Measurements from ENCODE around the gene SLC8A1.

Gene SLC8A1

DNA sequence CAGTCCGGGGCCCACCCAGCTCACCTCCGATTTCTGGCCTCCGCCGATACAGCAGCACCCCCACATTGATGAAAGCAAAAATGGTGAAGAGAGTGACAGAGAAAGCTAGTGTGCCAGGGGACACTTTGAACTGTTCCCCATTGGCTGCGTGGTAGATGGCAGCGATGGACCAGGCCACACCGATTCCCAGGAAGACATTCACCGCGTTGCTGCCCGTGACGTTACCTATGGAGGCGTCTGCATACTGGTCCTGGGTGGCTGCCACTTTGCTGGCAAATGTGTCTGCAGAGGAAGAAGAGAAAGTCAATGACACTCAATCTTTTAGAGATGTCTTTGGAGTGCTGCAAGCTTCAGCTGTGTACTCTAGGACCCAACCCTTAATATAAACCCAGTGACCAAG, 336.5 kb downstream of the SLC8A1 start:
- no peak overlapping the region for H3K4me3 ChIP-seq (ENCODE audit: low read depth, low read length)
- TF ChIP-seq, protein P1, sequence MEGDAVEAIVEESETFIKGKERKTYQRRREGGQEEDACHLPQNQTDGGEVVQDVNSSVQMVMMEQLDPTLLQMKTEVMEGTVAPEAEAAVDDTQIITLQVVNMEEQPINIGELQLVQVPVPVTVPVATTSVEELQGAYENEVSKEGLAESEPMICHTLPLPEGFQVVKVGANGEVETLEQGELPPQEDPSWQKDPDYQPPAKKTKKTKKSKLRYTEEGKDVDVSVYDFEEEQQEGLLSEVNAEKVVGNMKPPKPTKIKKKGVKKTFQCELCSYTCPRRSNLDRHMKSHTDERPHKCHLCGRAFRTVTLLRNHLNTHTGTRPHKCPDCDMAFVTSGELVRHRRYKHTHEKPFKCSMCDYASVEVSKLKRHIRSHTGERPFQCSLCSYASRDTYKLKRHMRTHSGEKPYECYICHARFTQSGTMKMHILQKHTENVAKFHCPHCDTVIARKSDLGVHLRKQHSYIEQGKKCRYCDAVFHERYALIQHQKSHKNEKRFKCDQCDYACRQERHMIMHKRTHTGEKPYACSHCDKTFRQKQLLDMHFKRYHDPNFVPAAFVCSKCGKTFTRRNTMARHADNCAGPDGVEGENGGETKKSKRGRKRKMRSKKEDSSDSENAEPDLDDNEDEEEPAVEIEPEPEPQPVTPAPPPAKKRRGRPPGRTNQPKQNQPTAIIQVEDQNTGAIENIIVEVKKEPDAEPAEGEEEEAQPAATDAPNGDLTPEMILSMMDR (IDR thresholded peaks at IDR 0.05; ENCODE audit: insufficient read depth, low read depth, low read length, missing control alignments): no peak
- DNase-seq (ENCODE audit: low read depth): no peak

DNA sequence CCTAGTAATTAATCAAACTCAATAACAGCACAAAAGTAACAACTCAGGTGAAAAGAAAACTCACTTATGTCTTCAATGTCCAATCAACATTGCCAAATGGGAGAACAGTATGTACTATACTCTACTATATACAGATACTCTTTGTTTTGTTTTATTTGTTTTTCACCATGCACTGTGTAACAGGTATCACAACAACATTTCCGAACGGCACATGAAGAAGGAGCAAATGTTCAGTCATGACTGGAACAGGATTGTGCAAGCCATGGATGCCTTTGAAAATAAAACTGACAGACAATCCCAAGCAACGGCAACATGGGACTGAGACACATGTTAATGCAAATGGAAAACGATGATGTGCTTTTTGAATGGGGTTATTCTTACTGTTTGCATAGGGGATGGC, 337.9 kb downstream of the SLC8A1 start:
- no peak for DNase-seq (ENCODE audit: low read depth)
- TF ChIP-seq, protein P1 (IDR thresholded peaks at IDR 0.05; ENCODE audit: insufficient read depth, low read depth, low read length, missing control alignments): no peak
- H3K4me3 ChIP-seq (ENCODE audit: low read depth, low read length): no peak overlapping the region

DNA sequence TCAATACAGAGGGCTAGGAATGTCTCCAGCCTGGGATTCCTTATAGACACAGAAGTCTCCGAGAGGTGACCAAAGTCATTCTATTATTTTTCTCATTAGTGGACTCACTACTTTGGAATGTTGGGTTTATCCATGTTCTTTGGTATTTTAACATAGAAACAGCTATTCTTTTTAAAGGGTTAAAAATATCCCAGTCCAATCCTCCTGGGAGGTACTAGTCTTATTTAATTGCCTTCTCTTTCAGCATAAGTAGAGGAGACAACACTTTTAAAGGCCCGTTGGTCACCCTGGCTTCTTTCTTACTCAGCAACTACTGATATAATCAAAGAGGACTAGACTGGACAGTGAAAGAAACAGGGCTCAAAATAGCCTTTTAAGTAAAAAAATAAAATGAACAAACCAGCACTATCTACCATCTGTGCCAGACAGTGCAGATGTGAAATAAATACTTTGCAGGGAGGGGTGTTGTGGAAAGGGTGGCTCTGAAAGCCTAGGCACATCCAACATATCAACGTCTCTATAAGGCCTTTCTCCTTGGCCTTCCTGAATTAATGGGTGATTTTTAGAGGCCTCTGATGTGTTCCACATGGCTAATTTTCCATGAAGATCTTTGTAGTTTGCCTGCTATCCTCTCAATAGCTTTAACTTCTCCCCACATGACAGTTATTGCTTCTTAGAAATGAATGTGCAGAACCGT, 338.5 kb downstream of the SLC8A1 start:
- no peak for DNase-seq (ENCODE audit: low read depth)
- H3K4me3 ChIP-seq (ENCODE audit: low read depth, low read length): no peak overlapping the region
- TF ChIP-seq, protein P1 (IDR thresholded peaks at IDR 0.05; ENCODE audit: insufficient read depth, low read depth, low read length, missing control alignments): no peak

DNA sequence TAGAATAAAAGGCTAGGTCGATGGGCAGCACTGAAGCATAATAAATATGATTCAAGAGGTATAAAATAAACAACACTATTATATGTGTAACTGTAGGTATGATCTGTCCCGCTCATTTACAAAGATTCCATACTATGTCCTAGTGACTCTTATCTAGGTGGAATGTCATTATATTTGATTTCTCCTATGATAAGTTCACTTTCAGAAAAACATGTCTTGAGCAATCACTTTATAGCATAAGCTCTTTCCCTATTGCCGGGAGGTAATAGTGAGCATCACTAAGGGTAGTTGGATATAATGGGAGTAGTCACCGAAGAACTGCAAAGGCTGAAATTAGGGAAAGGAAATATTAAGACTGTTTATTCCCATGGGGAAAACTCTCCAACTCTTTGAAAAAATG, 342.5 kb downstream of the SLC8A1 start:
- no peak for DNase-seq (ENCODE audit: low read depth)
- no peak overlapping the region for H3K4me3 ChIP-seq (ENCODE audit: low read depth, low read length)
- TF ChIP-seq, protein P1 (IDR thresholded peaks at IDR 0.05; ENCODE audit: insufficient read depth, low read depth, low read length, missing control alignments): no peak

DNA sequence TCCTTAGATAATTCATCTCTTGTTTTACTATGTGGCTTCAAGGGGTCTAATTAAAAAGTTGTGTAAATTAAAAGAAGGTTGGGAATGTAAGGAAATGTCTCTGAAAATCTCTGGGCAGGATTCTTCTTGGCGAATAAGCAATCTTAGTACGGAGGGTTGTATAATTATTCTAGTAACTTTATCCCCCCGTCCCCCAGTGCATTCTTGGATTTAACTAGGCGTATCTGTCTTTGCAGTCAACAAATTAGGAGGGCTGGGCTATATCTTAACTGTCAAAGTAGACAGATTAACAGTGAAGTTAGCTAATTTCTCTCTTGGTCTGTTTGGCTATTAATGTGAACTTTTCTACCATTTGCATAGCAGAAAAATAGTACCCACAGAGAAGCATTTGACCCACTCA, 343.0 kb downstream of the SLC8A1 start:
- H3K4me3 ChIP-seq (ENCODE audit: low read depth, low read length): no peak overlapping the region
- TF ChIP-seq, protein P1 (IDR thresholded peaks at IDR 0.05; ENCODE audit: insufficient read depth, low read depth, low read length, missing control alignments): no peak
- no peak for DNase-seq (ENCODE audit: low read depth)

DNA sequence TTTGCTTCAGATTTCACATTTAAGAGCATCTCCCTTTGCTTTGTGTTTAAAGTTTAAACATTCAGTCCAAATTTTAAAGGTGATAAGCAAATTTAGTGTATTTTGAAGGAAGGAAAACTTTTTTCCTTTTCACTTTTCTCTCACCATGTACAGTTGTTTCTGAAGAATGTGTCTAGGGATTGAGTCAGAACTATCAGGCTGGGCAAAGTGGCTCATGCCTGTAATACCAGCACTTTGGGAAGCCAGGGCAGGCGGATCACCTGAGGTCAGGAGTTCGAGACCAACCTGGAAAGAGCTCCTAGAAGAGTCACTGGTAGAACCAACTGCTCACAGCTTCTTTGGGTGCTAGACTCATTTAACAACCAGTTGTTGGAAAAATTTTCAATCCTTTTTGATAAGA, 345.8 kb downstream of the SLC8A1 start:
- no peak for DNase-seq (ENCODE audit: low read depth)
- H3K4me3 ChIP-seq (ENCODE audit: low read depth, low read length): no peak overlapping the region
- TF ChIP-seq, protein P1 (IDR thresholded peaks at IDR 0.05; ENCODE audit: insufficient read depth, low read depth, low read length, missing control alignments): no peak

DNA sequence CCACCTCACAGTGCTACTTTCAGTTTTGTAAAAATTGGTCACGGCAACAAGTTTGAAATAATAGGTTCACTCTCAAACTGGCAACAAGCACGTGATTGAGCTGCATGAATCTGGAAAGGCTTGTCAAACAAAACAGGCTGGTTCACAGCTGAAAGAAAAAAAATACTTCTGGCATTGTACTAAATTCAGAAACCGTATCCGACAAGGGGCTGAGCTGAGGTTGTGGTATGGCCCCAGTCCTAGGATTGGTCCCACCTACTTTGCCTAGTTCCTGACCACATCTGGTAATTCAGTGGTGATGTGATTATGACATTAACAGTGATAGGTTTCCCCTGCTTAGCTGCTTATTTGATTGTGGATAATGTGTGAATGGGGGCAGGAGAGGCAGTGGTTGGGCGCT, 346.3 kb downstream of the SLC8A1 start:
- TF ChIP-seq, protein P1 (IDR thresholded peaks at IDR 0.05; ENCODE audit: insufficient read depth, low read depth, low read length, missing control alignments): no peak
- DNase-seq (ENCODE audit: low read depth): no peak

More for the DNA sequence above, 346.3 kb downstream of the SLC8A1 start:
- no peak overlapping the region for H3K4me3 ChIP-seq (ENCODE audit: low read depth, low read length)
